Naive thymus-derived CD4-positive, alpha-beta T cell (primary cell): ENCODE data around the gene ZBTB42. TPM values are rescaled to one million over a fixed set of nuclear protein-coding genes. Genes with fewer than 3 reads are reported as not detected.

Experiments used
- ATAC-seq: fragments of 150-1000 bp; cut with Tn5 transposase; 2 replicates; pipeline ENCODE4 v1.10.0; 2021; ENCODE audit warnings: mild to moderate bottlenecking, moderate library complexity
- CTCF ChIA-PET: fragments of 350-600 bp; sonication (Branson Sonifier 250); formaldehyde crosslinking; loops from one replicate; lab custom pipeline; 2021; ENCODE audit warnings: antibody characterized with exemption; lab: Charles Lee
- POLR2A ChIA-PET: fragments of 350-600 bp; sonication (Branson Sonifier 250); formaldehyde crosslinking; loops from one replicate; lab custom pipeline; 2021; ENCODE audit warnings: antibody characterized with exemption, inconsistent platforms; lab: Charles Lee
- DNase-seq, 9 donors: peaks; one replicate each; pipeline versions ENCODE4 v3.0.0 to v3.0.0-alpha.2; 2020 to 2022; ENCODE audit warnings: mixed read lengths in 1 of 9
- H3K27ac ChIP-seq: one replicate; pipeline ENCODE4 v1.7.0; 2013; ENCODE audit warnings: mild to moderate bottlenecking, low read depth, low read length, moderate library complexity
- H3K27me3 ChIP-seq, 2 donors: one replicate each; pipeline ENCODE4 v1.7.0; 2013; ENCODE audit warnings: low read length in 2 of 2, mild to moderate bottlenecking in 2 of 2, moderate library complexity in 2 of 2; ENCODE audit not compliant: control insufficient read depth in 2 of 2, insufficient read depth in 2 of 2
- H3K36me3 ChIP-seq, 3 experiments: 1 replicate in 2 of 3; 2 replicates in 1 of 3; pipeline ENCODE4 v1.7.0; 2013; ENCODE audit warnings: low read length in 3 of 3, mild to moderate bottlenecking in 3 of 3, moderate library complexity in 1 of 3; ENCODE audit not compliant: insufficient read depth in 3 of 3, control insufficient read depth in 2 of 3
- H3K4me1 ChIP-seq, 2 donors: one replicate each; pipeline ENCODE4 v1.7.0; 2013; ENCODE audit warnings: low read length in 2 of 2, mild to moderate bottlenecking in 2 of 2, moderate library complexity in 1 of 2; ENCODE audit not compliant: control insufficient read depth in 2 of 2, insufficient read depth in 2 of 2
- H3K4me3 ChIP-seq: 2 replicates; pipeline ENCODE4 v1.7.0; 2013; ENCODE audit warnings: mild to moderate bottlenecking, low read length
- H3K9me3 ChIP-seq, 3 experiments: 1 replicate in 2 of 3; 2 replicates in 1 of 3; pipeline ENCODE4 v1.7.0; 2013; ENCODE audit warnings: low read length in 3 of 3; ENCODE audit not compliant: control insufficient read depth in 2 of 3
- H3K27ac Mint-ChIP-seq, 9 donors: one replicate each; pipeline ENCODE4 v1.8.0; 2020 to 2022; ENCODE audit warnings: mixed read lengths in 9 of 9, mild to moderate bottlenecking in 8 of 9, moderate library complexity in 5 of 9, inconsistent platforms in 2 of 9
- H3K27me3 Mint-ChIP-seq, 5 donors: one replicate each; pipeline ENCODE4 v1.8.0; 2021 to 2022; ENCODE audit warnings: mixed read lengths in 5 of 5, mild to moderate bottlenecking in 1 of 5
- H3K36me3 Mint-ChIP-seq, 5 donors: one replicate each; pipeline ENCODE4 v1.8.0; 2020 to 2022; ENCODE audit warnings: mixed read lengths in 5 of 5, mild to moderate bottlenecking in 3 of 5, inconsistent platforms in 1 of 5
- H3K4me1 Mint-ChIP-seq, 7 donors: one replicate each; pipeline ENCODE4 v1.8.0; 2020 to 2022; ENCODE audit warnings: mixed read lengths in 7 of 7, mild to moderate bottlenecking in 3 of 7, inconsistent platforms in 1 of 7
- H3K4me3 Mint-ChIP-seq, 10 donors: one replicate each; pipeline ENCODE4 v1.8.0; 2020 to 2022; ENCODE audit warnings: mild to moderate bottlenecking in 10 of 10, mixed read lengths in 10 of 10, moderate library complexity in 6 of 10, inconsistent platforms in 2 of 10
- H3K9me3 Mint-ChIP-seq, 11 donors: one replicate each; pipeline ENCODE4 v1.8.0; 2020 to 2022; ENCODE audit warnings: mixed read lengths in 11 of 11, mild to moderate bottlenecking in 4 of 11, inconsistent platforms in 1 of 11, moderate library complexity in 1 of 11
- intact Hi-C, 2 donors: fragments of 100-400 bp; cut with micrococcal nuclease; formaldehyde crosslinking; loops; one replicate each; pipeline ENCODE4 v1.15.1; 2023
- polyA plus RNA-seq, 2 donors: library from polyadenylated mRNA; unstranded; fragments of 300-500 nt; fragmentation: Illumina TruSeq; gene quantifications; one replicate each; pipeline ENCODE4 v1.2.3, GENCODE V29; 2021
- total RNA-seq, 6 experiments: library from RNA in 5 of 6; stranded (reverse) in 5 of 6; gene quantifications; 1 replicate in 5 of 6; 2 replicates in 1 of 6; pipeline ENCODE4 v1.2.3 and lab custom pipeline; 2021 to 2026

The ZBTB42 gene
- total and polyA plus RNA-seq, 7 experiments from 2014 or later = 2.1 to 11.3 (median 3.9) TPM

GRCh38 chr14:104771374-104771773 lies 29.5 kb upstream of the ZBTB42 start:
- DNase-seq (no peak), ATAC-seq (no peak)
- CTCF ChIA-PET = interaction anchor here (1.8 kb wide), 1 partner anchor 19 kb away, joined by 7 read pairs; the partner anchor contains the start of gene SIVA1
- Mint-ChIP-seq H3K4me1 (peaks cover 0 to 10% (median 2%) of the 10 kb centered on the region in 7 donors), H3K9me3 (peaks cover 0 to 4% (median 0%) of the 10 kb centered on the region in 11 donors), H3K4me3 (no peak overlapping the region), H3K27ac (peak overlapping the region in 1 of 9 donors; percentile 52), H3K36me3 (peaks cover 0 to 31% (median 7%) of the 10 kb centered on the region in 5 donors), H3K27me3 (no peaks in the 10 kb centered on the region)
- H3K36me3 ChIP-seq = peaks cover 0 to 48% (median 4%) of the 10 kb centered on the region in 3 experiments
- no peak overlapping the region for H3K27ac ChIP-seq
- no peaks in the 10 kb centered on the region for H3K4me1 ChIP-seq
- peaks cover 0 to 4% (median 0%) of the 10 kb centered on the region in 3 experiments for H3K9me3 ChIP-seq
- POLR2A ChIA-PET = interaction anchor here (1.2 to 2.1 kb wide), 2 partner anchors 19 to 55 kb away, joined by 3 to 12 read pairs; partner anchors contain the start of gene SIVA1
- H3K4me3 ChIP-seq = no peak overlapping the region
- intact Hi-C loops = no loop called here
- no peaks in the 10 kb centered on the region for H3K27me3 ChIP-seq

GRCh38 chr14:104771918-104772706 lies 28.8 kb upstream of the ZBTB42 start:
- peaks cover 0 to 10% (median 2%) of the 10 kb centered on the region in 7 donors for H3K4me1 Mint-ChIP-seq
- POLR2A ChIA-PET = no interaction called here
- Histone ChIP-seq H3K27me3 (no peaks in the 10 kb centered on the region), H3K36me3 (peaks cover 0 to 55% (median 4%) of the 10 kb centered on the region in 3 experiments), H3K4me1 (no peaks in the 10 kb centered on the region), H3K9me3 (peaks cover 0 to 4% (median 0%) of the 10 kb centered on the region in 3 experiments), H3K27ac (no peak overlapping the region), H3K4me3 (no peak overlapping the region)
- intact Hi-C loops = no loop called here
- CTCF ChIA-PET = interaction anchor here (1.8 kb wide), 1 partner anchor 19 kb away, joined by 7 read pairs; the partner anchor contains the start of gene SIVA1
- ATAC-seq (no peak), DNase-seq (no peak)
- H3K9me3 Mint-ChIP-seq = peaks cover 0 to 4% (median 0%) of the 10 kb centered on the region in 11 donors
- peaks cover 0 to 34% (median 7%) of the 10 kb centered on the region in 5 donors for H3K36me3 Mint-ChIP-seq
- no peak overlapping the region for H3K27ac Mint-ChIP-seq
- no peak overlapping the region for H3K4me3 Mint-ChIP-seq
- H3K27me3 Mint-ChIP-seq = no peaks in the 10 kb centered on the region

- Histone ChIP-seq H3K36me3 (peaks cover 0 to 56% (median 4%) of the 10 kb centered on the region in 3 experiments), H3K4me1 (no peaks in the 10 kb centered on the region), H3K27me3 (no peaks in the 10 kb centered on the region), H3K4me3 (no peak overlapping the region), H3K27ac (no peak overlapping the region), H3K9me3 (peaks cover 0 to 4% (median 0%) of the 10 kb centered on the region in 3 experiments)
- ChIA-PET POLR2A (no interaction called here), CTCF (no interaction called here)
- no peak for ATAC-seq
- intact Hi-C loops = no loop called here
- H3K4me1 Mint-ChIP-seq = peaks cover 0 to 10% (median 2%) of the 10 kb centered on the region in 7 donors
- H3K27ac Mint-ChIP-seq = no peak overlapping the region
- peaks cover 0 to 34% (median 7%) of the 10 kb centered on the region in 5 donors for H3K36me3 Mint-ChIP-seq
- no peaks in the 10 kb centered on the region for H3K27me3 Mint-ChIP-seq
- H3K4me3 Mint-ChIP-seq = no peak overlapping the region
- no peak for DNase-seq
- H3K9me3 Mint-ChIP-seq = peaks cover 0 to 4% (median 0%) of the 10 kb centered on the region in 11 donors
Observed at GRCh38 chr14:104772707-104773504, 28.0 kb upstream of the ZBTB42 start.

DNA sequence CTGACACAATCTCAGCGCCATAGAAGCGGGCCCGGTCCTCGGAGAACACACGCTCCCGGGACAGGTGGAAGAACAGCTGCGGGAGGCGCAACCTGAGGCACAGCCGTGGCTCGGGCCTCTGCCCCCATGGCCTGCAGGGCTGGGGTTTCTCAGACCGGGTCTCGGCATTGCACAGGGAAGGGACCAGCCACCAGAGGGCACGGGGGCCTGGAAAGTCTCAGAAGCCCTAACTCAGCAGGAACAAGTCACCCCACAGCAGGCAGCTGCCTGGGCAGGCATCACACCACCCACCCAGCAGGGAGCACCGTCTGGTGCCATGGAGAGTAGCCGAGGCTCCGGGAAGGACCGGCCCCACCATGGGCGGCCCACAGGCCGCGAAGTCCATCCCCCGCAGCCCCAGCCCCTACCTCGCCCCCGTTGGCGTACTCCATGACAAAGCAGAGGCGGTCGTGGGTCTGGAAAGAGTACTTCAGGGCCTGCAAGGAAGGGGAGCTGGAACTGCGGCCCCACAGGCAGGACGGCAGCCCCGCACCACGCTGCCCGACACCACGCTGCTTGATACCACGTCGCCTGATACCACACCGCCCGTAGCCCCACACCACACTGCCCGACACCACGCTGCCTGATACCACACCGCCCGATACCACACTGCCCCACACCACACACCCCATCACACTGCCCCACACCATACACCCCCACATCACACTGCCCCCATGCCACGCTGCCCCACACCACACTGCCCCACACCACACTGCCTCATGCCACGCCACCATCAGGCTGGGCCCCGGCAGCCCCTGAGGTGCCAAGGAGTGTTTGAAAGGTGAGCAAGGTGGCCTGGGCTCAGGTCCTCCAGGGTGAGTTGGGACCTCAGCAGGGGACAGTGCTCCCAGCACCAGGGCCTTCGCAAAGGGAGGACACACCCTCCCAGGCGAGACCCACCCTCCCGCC lies 27.1 kb upstream of the ZBTB42 start:
- POLR2A ChIA-PET = no interaction called here
- Mint-ChIP-seq H3K36me3 (peaks cover 0 to 34% (median 7%) of the 10 kb centered on the region in 5 donors), H3K27me3 (no peaks in the 10 kb centered on the region), H3K4me1 (peaks cover 0 to 5% (median 0%) of the 10 kb centered on the region in 7 donors), H3K27ac (peak overlapping the region in 2 of 9 donors; percentile 53 to 55), H3K9me3 (peaks cover 0 to 4% (median 0%) of the 10 kb centered on the region in 11 donors), H3K4me3 (no peak overlapping the region)
- DNase-seq (no peak), ATAC-seq (no peak)
- H3K4me3 ChIP-seq = no peak overlapping the region
- peaks cover 0 to 4% (median 0%) of the 10 kb centered on the region in 3 experiments for H3K9me3 ChIP-seq
- no peaks in the 10 kb centered on the region for H3K4me1 ChIP-seq
- intact Hi-C loops = no loop called here
- H3K36me3 ChIP-seq = peaks cover 0 to 61% (median 4%) of the 10 kb centered on the region in 3 experiments
- H3K27ac ChIP-seq = no peak overlapping the region
- H3K27me3 ChIP-seq = no peaks in the 10 kb centered on the region
- CTCF ChIA-PET = no interaction called here

DNA sequence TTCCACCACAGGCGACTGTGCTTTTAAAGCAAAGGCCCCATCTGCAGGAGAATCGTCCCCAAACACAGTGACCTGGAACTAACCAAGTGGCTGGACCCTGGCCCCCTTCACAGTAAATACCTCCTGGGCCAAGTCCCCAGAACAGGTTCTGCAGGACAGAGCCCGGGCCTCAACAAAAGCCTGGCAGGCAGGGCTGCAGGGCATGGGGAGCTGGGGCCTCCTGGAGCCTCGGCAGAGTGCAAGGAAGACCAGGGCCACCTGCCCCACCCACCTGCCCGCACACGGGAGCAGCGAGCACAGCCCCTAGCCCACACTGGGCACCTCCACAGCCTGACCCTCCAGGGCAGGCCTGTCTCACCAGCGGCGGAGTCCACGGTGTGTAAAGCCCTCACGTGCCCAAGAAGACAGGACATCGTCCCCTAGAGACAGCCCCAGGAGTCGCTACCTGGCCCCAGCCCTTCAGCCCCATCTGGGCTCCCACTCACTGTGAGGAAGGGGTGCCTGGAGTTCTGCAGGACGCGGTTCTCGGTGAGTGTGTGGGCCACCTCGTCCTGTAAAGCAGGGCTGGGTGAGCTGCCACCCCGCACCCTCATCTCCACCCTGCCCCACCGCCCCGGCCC lies 26.3 kb upstream of the ZBTB42 start:
- CTCF ChIA-PET = no interaction called here
- no peak overlapping the region for H3K27ac Mint-ChIP-seq

More for the DNA sequence above, 26.3 kb upstream of the ZBTB42 start:
- DNase-seq (no peak), ATAC-seq (no peak)
- no peaks in the 10 kb centered on the region for H3K27me3 Mint-ChIP-seq
- POLR2A ChIA-PET = no interaction called here
- H3K27me3 ChIP-seq = no peaks in the 10 kb centered on the region
- H3K9me3 ChIP-seq = peaks cover 0 to 4% (median 0%) of the 10 kb centered on the region in 3 experiments
- H3K36me3 Mint-ChIP-seq = peaks cover 0 to 34% (median 7%) of the 10 kb centered on the region in 5 donors
- no peak overlapping the region for H3K4me3 Mint-ChIP-seq
- H3K4me3 ChIP-seq = no peak overlapping the region
- H3K4me1 ChIP-seq = no peaks in the 10 kb centered on the region
- intact Hi-C loops = no loop called here
- peaks cover 0 to 4% (median 0%) of the 10 kb centered on the region in 11 donors for H3K9me3 Mint-ChIP-seq
- H3K36me3 ChIP-seq = peaks cover 0 to 61% (median 4%) of the 10 kb centered on the region in 3 experiments
- H3K27ac ChIP-seq = no peak overlapping the region
- peaks cover 0 to 1% (median 0%) of the 10 kb centered on the region in 7 donors for H3K4me1 Mint-ChIP-seq
